Frontal cortex (tissue), 4 donors: ENCODE data around the gene ONECUT3. TPM values are rescaled to one million over a fixed set of nuclear protein-coding genes. Genes with fewer than 3 reads are reported as not detected.

Experiments
- DNase-seq, 2 donors: peaks; one replicate each; pipeline ENCODE4 v3.0.0; 2012; ENCODE audit warnings: low spot score in 2 of 2
- FAIRE-seq: peaks from 2 replicates; lab custom pipeline; 2012; peaks lifted over from hg19 to GRCh38; lab: Jason Lieb, UNC
- small RNA-seq: library from RNA; depleted of rRNA; stranded (forward); fragments of <200 nt; gene quantifications from one replicate; pipeline ENCODE3, GENCODE V24; 2014
- total RNA-seq: library from RNA; depleted of rRNA; stranded (reverse); fragments of >200 nt; gene quantifications from one replicate; pipeline ENCODE4 v1.2.3, GENCODE V29; 2014
- donor health status: control.
- donor health status: control.
- donor health status: control.

The ONECUT3 gene
- total RNA-seq, 1 donor from 2014 or later = not detected

GRCh38 chr19:1824252-1824622 is 70.9 kb downstream of the ONECUT3 start:
- DNase-seq (no peak), FAIRE-seq (no peak)

- peak; percentile 92 to 98 for DNase-seq
- FAIRE-seq = no peak
These were observed 72.7 kb downstream of the ONECUT3 start for GRCh38 chr19:1825909-1826556.

- no peak for FAIRE-seq
- DNase-seq = no peak
These were observed 73.5 kb downstream of the ONECUT3 start for GRCh38 chr19:1826557-1827521.

- FAIRE-seq = no peak
These were observed 74.4 kb downstream of the ONECUT3 start for GRCh38 chr19:1827566-1828278.

GRCh38 chr19:1828279-1829238 is 75.3 kb downstream of the ONECUT3 start:
- no peak for DNase-seq
- no peak for FAIRE-seq

More at GRCh38 chr19:1827566-1828278, 74.4 kb downstream of the ONECUT3 start:
- no peak for DNase-seq

GRCh38 chr19:1829958-1830357 is 76.7 kb downstream of the ONECUT3 start:
- DNase-seq (no peak), FAIRE-seq (no peak)

- FAIRE-seq (no peak), DNase-seq (no peak)
These were observed 77.3 kb downstream of the ONECUT3 start for GRCh38 chr19:1830568-1830967.

Small RNA genes within 50 kb of the gene (small RNA-seq; reads per million reads assigned to genes)
- gene RF00017 = not detected

Other genes starting within 250 kb of the ONECUT3 start
- gene ADAMTSL5, start 240.5 kb upstream of the ONECUT3 start, total RNA-seq = under 0.01 TPM
- not detected for gene PLK5, start 229.4 kb upstream of the ONECUT3 start, total RNA-seq
- gene MEX3D, start 185.2 kb upstream of the ONECUT3 start, total RNA-seq = 55.0 TPM
- gene MBD3, start 160.6 kb upstream of the ONECUT3 start, total RNA-seq = 50.1 TPM
- 65.6 TPM for gene UQCR11, start 148.0 kb upstream of the ONECUT3 start, total RNA-seq
- 16.7 TPM for gene TCF3, start 100.9 kb upstream of the ONECUT3 start, total RNA-seq
- not detected for gene ATP8B3, start 58.8 kb downstream of the ONECUT3 start, total RNA-seq
- 5.3 TPM for gene REXO1, start 95.0 kb downstream of the ONECUT3 start, total RNA-seq
- gene KLF16, start 110.1 kb downstream of the ONECUT3 start, total RNA-seq = 2.9 TPM
- 42.0 TPM for gene ABHD17A, start 132.0 kb downstream of the ONECUT3 start, total RNA-seq
- gene ADAT3, start 151.9 kb downstream of the ONECUT3 start, total RNA-seq = 1.2 TPM
- 11.4 TPM for gene SCAMP4, start 151.9 kb downstream of the ONECUT3 start, total RNA-seq
- 41.6 TPM for gene CSNK1G2, start 187.7 kb downstream of the ONECUT3 start, total RNA-seq